BE2C (cell line): Measurements from ENCODE around the gene CPEB2.

Source experiments
- DNase-seq: peaks from one replicate; pipeline ENCODE4 v3.0.0-alpha.2; 2020
- H3K27me3 ChIP-seq: fragments of 250-450 bp; sonication (Bioruptor Pico); 2 replicates; pipeline ENCODE4 v1.5.1; 2020; ENCODE audit warnings: mild to moderate bottlenecking
- H3K36me3 ChIP-seq: fragments of 250-450 bp; sonication (Bioruptor Pico); 2 replicates; pipeline ENCODE4 v1.5.1; 2020; ENCODE audit warnings: mild to moderate bottlenecking
- H3K4me1 ChIP-seq: fragments of 250-450 bp; sonication (Bioruptor Pico); 2 replicates; pipeline ENCODE4 v1.5.1; 2020
- H3K4me3 ChIP-seq: 2 replicates; pipeline ENCODE4 v1.5.1; 2011; ENCODE audit warnings: low read depth, low read length
- H3K9me3 ChIP-seq: fragments of 250-450 bp; sonication (Bioruptor Pico); 2 replicates; pipeline ENCODE4 v1.5.1; 2020
- CTCF ChIP-seq: IDR thresholded peaks from 2 replicates; pipeline ENCODE4 v1.5.1; 2012; ENCODE audit warnings: mild to moderate bottlenecking, low read depth, low read length

The CPEB2 gene

GRCh38 chr4:15001248-15001868, 923 bp upstream of the CPEB2 start:
- H3K27me3 ChIP-seq, result no peaks in the 10 kb centered on the region
- H3K36me3 ChIP-seq, result peaks cover 3% of the 10 kb centered on the region; the same call in 1 of the 2 replicates
- H3K9me3 ChIP-seq, result no peaks in the 10 kb centered on the region
- peak; percentile 8; the same call in 1 of the 2 replicates for TF ChIP-seq CTCF
- peak overlapping the region; percentile 91 for H3K4me3 ChIP-seq
- H3K4me1 ChIP-seq, result no peaks in the 10 kb centered on the region
- DNase-seq, result peak; percentile 51

- Histone ChIP-seq H3K4me3 (peak overlapping the region; percentile 91), H3K27me3 (no peaks in the 10 kb centered on the region), H3K9me3 (no peaks in the 10 kb centered on the region), H3K36me3 (peaks cover 6% of the 10 kb centered on the region), H3K4me1 (peaks cover 5% of the 10 kb centered on the region)
- DNase-seq, result peak; percentile 74
- no peak for TF ChIP-seq CTCF
These were observed 549 bp downstream of the CPEB2 start for GRCh38 chr4:15002659-15003400.

- TF ChIP-seq CTCF, result no peak
- H3K4me1 ChIP-seq, result peaks cover 5% of the 10 kb centered on the region
- peak overlapping the region; percentile 97 for H3K4me3 ChIP-seq
- H3K36me3 ChIP-seq, result peaks cover 6% of the 10 kb centered on the region
- no peaks in the 10 kb centered on the region for H3K9me3 ChIP-seq
- H3K27me3 ChIP-seq, result no peaks in the 10 kb centered on the region
- DNase-seq, result peak; percentile 55
These were observed 1.2 kb downstream of the CPEB2 start for GRCh38 chr4:15003401-15003890.

GRCh38 chr4:15003891-15004738, 1.8 kb downstream of the CPEB2 start:
- Histone ChIP-seq H3K36me3 (peaks cover 9% of the 10 kb centered on the region), H3K4me1 (peaks cover 10% of the 10 kb centered on the region), H3K27me3 (no peaks in the 10 kb centered on the region), H3K4me3 (peak overlapping the region; percentile 97), H3K9me3 (no peaks in the 10 kb centered on the region)
- TF ChIP-seq CTCF, result no peak
- DNase-seq, result peak; percentile 55

- Histone ChIP-seq H3K36me3 (peaks cover 13% of the 10 kb centered on the region), H3K9me3 (no peaks in the 10 kb centered on the region), H3K4me1 (peaks cover 16% of the 10 kb centered on the region), H3K27me3 (no peaks in the 10 kb centered on the region), H3K4me3 (peak overlapping the region; percentile 97)
- peak; percentile 51 for DNase-seq
- no peak for TF ChIP-seq CTCF
These were observed 2.5 kb downstream of the CPEB2 start for GRCh38 chr4:15004739-15005301.
